ENCODE measurements around the gene USP4.
"Not testable (repeated sequence)": the region's sequence is repeated elsewhere in the genome, so short reads cannot be mapped to it uniquely, and the experiment has no call there.

The USP4 gene

GRCh38 chr3:49349348-49350114 lies 9.7 kb upstream of the USP4 start:
- no peak for DNase-seq

GRCh38 chr3:49348361-49348760 lies 8.5 kb upstream of the USP4 start:
- DNase-seq = not testable (repeated sequence)

- DNase-seq = no peak
Measured at GRCh38 chr3:49346797-49347251, 7.0 kb upstream of the USP4 start.

DNA sequence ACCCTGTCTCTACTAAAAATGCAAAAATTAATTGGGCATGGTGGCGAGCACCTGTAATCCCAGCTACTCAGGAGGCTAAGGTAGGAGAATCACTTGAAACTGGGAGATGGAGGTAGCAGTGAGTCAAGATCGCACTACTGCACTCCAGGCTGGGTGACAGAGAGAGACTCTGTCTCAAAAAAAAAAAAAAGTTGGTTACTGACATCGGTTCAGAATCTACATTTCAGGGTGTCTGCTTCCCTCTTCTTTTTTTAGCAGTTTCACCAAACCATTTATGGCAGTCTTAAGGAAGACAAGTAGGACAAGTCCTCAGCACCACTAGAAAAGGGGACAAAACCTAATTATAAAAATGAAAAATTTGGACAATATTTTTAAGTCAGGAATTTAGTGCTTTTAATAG lies 3.3 kb upstream of the USP4 start:
- no peak for DNase-seq

- DNase-seq = no peak
Measured at GRCh38 chr3:49341996-49342395, 2.1 kb upstream of the USP4 start.

DNA sequence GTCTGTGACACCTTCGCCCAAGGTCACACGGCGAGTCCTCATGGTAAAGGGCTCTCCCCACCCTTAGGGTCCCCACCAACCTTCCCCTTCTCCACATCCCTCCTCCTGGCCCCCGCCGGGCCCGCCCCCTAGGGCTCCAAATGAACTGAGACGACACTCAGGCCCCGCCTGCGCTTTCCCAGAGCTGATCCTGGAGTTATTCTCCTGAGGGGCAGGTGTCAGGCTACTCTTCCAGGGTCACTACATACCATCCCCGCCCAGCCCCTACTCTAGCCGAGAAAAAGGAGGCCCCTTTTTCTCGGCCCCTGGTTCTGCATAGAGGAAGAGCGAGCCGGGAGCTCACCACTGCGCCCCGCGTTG lies 292 bp downstream of the USP4 start:
- DNase-seq = peak; percentile 13

- DNase-seq = no peak
Measured at GRCh38 chr3:49333916-49334633, 5.8 kb downstream of the USP4 start.

- peak; percentile 4 for DNase-seq
Measured at GRCh38 chr3:49333091-49333490, 6.8 kb downstream of the USP4 start.

DNA sequence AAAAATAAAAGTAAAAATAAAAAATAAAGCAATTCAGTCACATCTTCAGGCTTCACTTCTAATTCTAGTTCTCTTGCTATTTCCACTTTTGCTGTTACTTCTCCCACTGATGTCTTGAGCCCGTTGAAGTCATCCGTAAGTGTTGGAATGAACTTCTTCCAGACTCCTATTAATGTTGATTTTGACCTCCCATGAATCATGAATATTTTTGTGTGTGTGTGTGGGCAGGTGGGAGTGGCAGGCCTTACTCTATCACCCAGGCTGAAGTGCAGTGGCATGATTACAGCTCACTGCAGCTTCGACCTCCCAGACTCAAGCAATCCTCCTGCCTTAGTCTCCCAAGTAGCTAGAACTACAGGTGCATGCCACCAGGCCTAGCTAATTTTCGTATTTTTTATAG lies 10.7 kb downstream of the USP4 start:
- DNase-seq = no peak

DNA sequence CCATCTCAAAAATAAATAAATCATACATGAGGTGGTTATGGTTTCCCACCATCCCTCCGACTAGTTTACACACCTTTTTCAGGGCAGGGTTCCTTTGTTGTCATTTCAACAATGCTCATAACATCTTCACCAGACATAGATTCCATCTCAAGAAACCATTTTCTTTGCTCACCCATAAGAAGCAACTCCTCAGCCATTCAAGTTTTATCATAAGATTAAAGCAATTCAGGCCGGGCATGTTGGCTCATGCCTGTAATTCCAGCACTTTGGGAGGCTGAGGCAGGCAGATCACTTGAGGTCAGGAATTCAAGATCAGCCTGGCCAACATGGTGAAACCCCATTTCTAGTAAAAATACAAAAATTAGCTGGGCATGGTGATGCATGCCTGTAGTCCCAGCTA lies 11.5 kb downstream of the USP4 start:
- DNase-seq = not testable (repeated sequence)

DNA sequence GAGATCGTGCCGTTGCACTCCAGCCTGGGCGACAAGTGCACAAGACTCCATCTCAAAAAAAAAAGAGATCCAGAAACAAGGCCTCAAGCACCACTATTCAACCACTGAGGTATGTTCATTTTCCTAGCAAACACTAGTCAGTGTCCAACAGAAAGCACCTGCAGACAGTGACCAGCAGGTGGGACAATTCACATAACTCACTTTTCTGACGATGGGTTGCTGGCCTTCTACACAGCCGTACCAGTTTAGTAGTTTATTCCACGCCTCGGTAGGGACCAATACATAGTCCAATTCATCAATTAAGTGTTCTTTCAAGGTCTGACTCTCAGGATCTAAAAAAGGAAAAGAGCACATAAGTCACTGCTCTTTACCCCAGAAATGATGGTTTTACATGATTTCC lies 12.4 kb downstream of the USP4 start:
- no peak for DNase-seq

DNA sequence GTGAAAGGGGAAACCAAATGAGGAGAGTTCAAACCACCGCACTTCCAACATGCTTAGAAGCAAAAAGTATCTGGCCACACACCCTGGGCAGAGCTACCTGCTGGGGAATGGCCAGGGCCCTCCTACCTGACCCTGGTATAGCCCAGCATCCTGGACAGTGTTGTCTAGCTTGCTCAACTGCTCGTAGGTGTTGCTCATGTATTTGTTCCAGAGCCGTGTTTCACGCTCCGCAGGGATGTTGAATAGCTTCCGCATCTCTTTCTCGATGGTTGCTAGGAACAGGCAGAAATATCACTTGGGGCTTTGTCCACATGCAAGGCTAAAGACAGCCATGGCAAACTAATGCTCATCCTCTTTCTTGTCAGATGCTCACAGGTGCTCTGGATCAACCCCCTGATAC lies 15.1 kb downstream of the USP4 start:
- DNase-seq = no peak

- DNase-seq = no peak
Measured at GRCh38 chr3:49316696-49317457, 23.0 kb downstream of the USP4 start.

DNA sequence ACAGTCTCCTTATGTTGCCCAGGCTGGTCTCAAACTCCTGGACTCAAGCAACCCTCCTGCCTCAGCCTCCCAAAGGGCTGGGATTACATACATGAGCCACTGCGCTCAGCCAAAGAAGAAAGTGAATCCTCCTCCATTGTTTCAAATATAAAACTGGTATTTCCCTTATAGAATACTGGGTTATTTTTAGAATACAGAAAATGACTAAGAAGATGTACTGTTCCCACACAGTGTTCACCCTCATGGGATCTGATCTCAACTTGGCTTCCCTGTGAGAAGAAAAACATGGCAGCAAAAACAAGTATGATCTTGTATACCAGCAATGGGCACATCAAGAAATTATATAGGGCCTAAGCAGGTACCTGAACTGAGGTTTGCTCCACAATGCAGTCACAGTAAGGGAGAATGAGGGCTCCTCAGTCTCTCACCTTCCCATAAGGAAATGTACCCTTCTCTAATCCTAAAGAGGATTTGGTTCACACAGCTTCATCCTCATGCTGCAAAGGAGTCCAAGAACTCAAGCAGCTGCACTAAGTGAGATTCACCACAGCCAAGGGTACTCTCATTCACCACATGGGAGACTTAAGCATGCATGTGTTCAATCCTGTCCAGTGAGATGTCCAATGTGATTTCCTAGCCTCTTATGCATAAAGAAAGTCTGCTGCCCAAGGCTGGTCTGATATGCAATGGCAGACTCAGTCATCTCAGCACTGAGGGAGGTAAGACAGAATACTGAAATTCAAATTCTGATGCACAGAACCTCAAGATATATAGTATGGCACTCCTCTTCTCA lies 25.8 kb downstream of the USP4 start:
- DNase-seq = no peak

- DNase-seq = no peak
Measured at GRCh38 chr3:49311283-49311682, 28.6 kb downstream of the USP4 start.

DNA sequence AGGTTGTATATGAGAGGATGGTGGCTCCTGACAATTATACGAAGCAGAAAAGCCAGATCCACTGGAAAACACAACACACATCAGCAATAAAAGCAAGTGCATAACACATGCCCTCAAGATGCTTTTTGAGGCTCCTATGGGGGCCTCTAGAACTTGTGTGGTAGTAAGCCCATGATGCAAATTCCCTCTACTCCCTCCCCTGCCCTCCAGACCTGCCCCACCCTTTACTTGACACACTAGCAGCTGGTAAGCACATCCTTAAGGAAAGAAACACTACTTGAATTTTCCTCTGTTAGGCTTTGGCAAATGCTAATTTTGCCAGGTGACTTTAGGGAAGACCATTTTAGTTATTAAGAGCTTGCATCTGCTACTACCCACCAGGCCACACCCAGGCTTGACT lies 29.2 kb downstream of the USP4 start:
- DNase-seq = no peak

GRCh38 chr3:49305608-49306007 lies 34.2 kb downstream of the USP4 start:
- DNase-seq = no peak

DNA sequence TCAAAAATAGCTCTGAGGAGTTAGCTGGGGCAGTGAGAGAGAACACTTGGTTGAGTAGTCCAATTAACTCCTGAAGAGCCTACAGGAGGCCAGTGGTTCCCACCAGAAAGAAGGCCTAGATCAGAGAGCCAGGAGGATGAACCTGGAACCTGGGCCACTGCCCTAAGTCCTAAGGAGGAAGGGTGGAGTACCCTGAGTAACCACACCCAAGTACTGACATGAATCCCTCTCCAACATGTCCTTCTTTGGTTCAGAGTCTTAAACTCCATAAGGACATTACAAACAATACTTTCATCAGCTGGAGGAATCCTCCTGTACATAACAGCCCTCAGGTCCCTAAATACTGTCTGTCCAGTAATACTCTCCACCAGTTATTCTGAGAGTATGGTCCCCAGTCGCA lies 37.2 kb downstream of the USP4 start:
- DNase-seq = no peak

- DNase-seq = no peak
Measured at GRCh38 chr3:49300595-49300994, 39.3 kb downstream of the USP4 start.

GRCh38 chr3:49298511-49298910 lies 41.3 kb downstream of the USP4 start:
- DNase-seq = no peak

GRCh38 chr3:49296781-49297411 lies 43.0 kb downstream of the USP4 start:
- no peak for DNase-seq

DNA sequence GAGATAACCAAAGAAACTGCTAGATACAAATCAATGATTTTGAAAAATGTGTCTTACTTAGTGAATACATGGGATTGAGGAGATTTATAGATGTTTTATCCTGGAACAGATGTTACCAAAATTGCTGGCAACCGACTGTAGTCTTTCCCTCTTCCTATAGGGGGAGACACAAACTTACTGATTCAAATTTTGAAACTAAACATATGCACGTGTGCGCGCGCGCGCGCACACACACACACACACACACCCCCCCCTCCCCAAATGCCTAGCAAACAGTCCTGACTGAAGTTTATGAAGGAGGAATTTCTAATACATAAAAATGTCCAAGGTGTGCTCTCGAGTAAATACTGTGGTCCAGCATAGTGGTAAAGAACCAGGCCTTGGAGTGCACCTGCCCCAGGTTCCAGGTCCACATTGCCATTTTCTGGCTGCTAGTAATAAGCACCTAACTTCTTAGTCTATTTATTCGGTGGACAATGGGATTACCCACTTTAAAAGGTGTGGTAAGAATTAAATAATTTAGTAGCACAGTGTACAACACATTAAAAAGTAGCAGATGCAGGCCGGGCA lies 44.3 kb downstream of the USP4 start:
- no peak for DNase-seq
